GM13976 (cell line): ENCODE results near the gene EIF4B.

Experiments used
- DNase-seq: peaks from one replicate; pipeline ENCODE4 v3.0.0; 2012; ENCODE audit warnings: low spot score
- CTCF ChIP-seq: IDR thresholded peaks from 2 replicates; pipeline ENCODE4 v1.5.1; 2012; ENCODE audit warnings: borderline replicate concordance, mild to moderate bottlenecking; ENCODE audit not compliant: insufficient read depth; ENCODE audit errors: extremely low read depth, missing control alignments, control extremely low read depth
- in situ Hi-C: fragments of 300-500 bp; cut with MboI; formaldehyde crosslinking; loops from one replicate; pipeline ENCODE4 v1.12.0; 2022; ENCODE audit warnings: low sequenced_read_pairs, mixed read lengths, inconsistent platforms; ENCODE audit not compliant: unreplicated experiment

Gene EIF4B, protein sequence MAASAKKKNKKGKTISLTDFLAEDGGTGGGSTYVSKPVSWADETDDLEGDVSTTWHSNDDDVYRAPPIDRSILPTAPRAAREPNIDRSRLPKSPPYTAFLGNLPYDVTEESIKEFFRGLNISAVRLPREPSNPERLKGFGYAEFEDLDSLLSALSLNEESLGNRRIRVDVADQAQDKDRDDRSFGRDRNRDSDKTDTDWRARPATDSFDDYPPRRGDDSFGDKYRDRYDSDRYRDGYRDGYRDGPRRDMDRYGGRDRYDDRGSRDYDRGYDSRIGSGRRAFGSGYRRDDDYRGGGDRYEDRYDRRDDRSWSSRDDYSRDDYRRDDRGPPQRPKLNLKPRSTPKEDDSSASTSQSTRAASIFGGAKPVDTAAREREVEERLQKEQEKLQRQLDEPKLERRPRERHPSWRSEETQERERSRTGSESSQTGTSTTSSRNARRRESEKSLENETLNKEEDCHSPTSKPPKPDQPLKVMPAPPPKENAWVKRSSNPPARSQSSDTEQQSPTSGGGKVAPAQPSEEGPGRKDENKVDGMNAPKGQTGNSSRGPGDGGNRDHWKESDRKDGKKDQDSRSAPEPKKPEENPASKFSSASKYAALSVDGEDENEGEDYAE

DNA sequence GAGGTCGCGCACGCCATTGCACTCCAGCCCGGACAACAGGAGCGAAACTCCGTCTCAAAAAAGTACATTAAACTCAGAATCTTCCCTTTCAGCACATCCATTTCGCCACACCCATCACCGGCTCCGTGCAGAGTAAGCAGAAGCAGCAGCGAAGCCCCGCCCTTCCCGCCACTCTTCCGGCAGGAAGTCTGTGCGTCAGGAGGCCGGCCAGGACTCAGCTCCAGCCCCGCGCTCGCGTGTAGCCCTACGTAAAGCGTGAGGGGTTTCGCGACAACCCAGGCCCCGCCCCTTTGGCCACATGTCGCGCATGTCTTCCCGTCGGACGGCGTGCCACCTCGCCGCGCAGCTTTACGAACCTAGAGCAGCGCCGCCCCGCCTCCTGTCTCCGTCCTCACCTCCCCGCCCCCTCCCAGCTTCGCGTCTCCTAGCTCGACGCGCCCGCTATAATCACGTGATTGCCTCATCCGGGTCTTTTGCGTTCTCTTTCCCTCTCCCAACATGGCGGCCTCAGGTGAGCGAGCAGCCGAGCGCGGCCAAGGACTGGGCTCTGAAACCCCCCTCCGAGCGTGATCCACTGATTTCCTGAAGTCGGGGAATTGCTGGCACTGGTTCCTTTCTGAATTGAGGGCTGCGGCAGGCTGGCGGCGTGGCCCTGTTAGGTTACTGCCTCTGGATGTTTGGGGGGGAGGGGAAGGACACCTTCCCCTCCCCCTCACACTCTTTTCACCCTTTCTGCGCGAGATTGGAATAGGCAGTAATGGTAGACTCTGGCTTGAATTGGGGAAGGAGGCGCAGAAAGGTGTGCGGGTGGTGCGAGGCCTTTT is at the start of gene EIF4B:
TSS of gene EIF4B (plus strand) at position 471 of the 824 bp plus-strand sequence. CDS start at position 499, 28 bp downstream.
- in situ Hi-C loops, result no loop called here
- DNase-seq, result peak; percentile 98
- no peak for TF ChIP-seq CTCF

DNA sequence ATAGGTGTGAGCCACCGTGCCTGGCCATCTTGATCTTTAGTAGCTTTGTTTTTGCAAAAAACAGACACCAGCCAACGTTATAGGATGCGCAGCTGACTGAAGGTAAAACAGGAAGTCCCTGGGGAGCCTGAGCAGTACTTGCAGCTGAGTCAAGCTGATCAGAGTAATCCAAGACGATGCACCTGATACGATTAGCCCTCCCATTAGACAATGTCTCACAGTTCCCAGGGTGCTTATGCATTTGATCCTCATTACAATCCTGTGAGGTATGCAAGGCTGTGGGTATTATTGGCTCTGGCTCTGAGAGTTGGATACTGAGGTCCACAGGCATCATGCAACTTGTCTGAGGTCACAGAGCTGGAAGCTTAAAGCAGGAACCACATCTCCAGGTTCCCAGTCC is 49.3 kb upstream of the EIF4B start:
- in situ Hi-C loops, result no loop called here
- TF ChIP-seq CTCF, result no peak
- DNase-seq, result no peak

- no peak for DNase-seq
- TF ChIP-seq CTCF, result no peak
- in situ Hi-C loops, result no loop called here
These were observed 41.5 kb upstream of the EIF4B start for GRCh38 chr12:52964556-52965336.

GRCh38 chr12:52965337-52965731 is 40.9 kb upstream of the EIF4B start:
- no peak for DNase-seq
- in situ Hi-C loops, result no loop called here
- no peak for TF ChIP-seq CTCF

DNA sequence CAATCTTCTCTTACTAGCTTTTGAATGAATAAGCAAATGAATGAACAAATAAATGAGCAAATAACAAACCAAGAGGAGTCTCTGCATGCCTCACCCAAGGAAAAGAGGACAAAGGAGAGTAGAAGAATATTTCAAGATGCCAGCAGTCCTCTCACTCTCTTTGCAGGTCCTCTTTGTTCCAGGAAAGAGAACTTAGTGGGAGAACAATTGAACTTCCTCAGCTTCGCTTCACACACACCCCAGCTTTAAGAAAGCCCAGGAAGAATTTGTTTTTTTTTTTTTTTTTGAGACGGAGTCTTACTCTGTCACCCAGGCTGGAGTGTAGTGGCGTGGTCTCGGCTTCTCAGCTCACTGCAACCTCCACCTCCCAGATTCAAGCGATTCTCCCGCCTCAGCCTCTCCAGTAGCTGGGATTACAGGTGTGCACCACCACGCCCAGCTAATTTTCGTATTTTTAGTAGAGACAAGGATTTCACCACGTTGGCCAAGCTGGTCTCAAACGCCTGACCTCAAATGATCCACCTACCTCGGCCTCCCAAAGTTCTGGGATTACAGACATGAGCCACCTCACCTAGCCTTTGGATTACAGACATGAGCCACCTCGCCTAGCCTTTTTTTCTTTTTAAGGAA is 37.0 kb upstream of the EIF4B start:
- no peak for DNase-seq
- TF ChIP-seq CTCF, result no peak
- in situ Hi-C loops, result no loop called here
